Heart left ventricle (tissue), 13 donors: ENCODE data around the gene FOXO1.

Experiments
- CTCF ChIP-seq, 12 donors: fragments of 200-600 bp; sonication (generic) in 4 of 12; IDR thresholded peaks; one replicate each; pipeline versions ENCODE4 v1.5.0 to v1.8.0; 2018 to 2022; ENCODE audit warnings: antibody characterized with exemption in 12 of 12, mild to moderate bottlenecking in 5 of 12
- POLR2A ChIP-seq, 2 donors: fragments of 450-650 bp; IDR thresholded peaks; one replicate each; pipeline ENCODE4 v1.6.1; 2017; ENCODE audit warnings: antibody characterized with exemption in 2 of 2, mild to moderate bottlenecking in 2 of 2, moderate library complexity in 2 of 2
- donor health status: ischemic (EF 13 %, LVEDD 7.1; RV severe dilation, severe dysfunction).
- donor health status: DM: no; HTN: yes; CAD: no.
- donor health status: DM: no; HTN: no; CAD: no.
- donor health status: ischemic (EF 25% LVEDD 6.9; RV normal size, moderate dysfunction).
- donor health status: ischemic (EF 25% LVEDD 5.7; RV mildly dilated, moderate dysfunction).
- donor health status: ischemic (EF 35%, LVEDD 5.7; RV mildly dilated, moderate dysfunction).
- donor health status: nonischemic (EF 11% LVEDD 7.7; RV severe dilation, severe dysfunction).
- donor health status: DM: yes; HTN: yes; CAD: no.
- donor health status: PGD.
- donor health status: ischemic (EF 29% LVEDD 5.4; RV normal size, mild dysfunction).
- donor health status: nonischemic (EF 23%, LVEDD 6.1; RV moderate dilation, normal function).

- TF ChIP-seq CTCF (IDR thresholded peaks at IDR 0.05) = no peak
- no peak for TF ChIP-seq POLR2A (IDR thresholded peaks at IDR 0.05)
Observed at GRCh38 chr13:40605573-40605972, 60.9 kb downstream of the FOXO1 start.
